H1 (cell line): ENCODE data around the gene GALNT1. TPM values are rescaled to one million over a fixed set of nuclear protein-coding genes. Genes with fewer than 3 reads are reported as not detected.

Experiments used
- RAD21 ChIP-seq, 2 experiments: IDR thresholded peaks in 1 of 2; conservative IDR thresholded peaks in 1 of 2; 2 replicates each; pipeline ENCODE4 v1.6.1; 2011; ENCODE audit warnings: low read depth in 2 of 2, low read length in 2 of 2, improper control_type of control experiment in 1 of 2, inconsistent platforms in 1 of 2, mild to moderate bottlenecking in 1 of 2, moderate library complexity in 1 of 2
- polyA plus RNA-seq, 7 experiments: library from polyadenylated mRNA; depleted of rRNA in 3 of 7; stranded (reverse) in 5 of 7; unstranded in 2 of 7; fragments of >200 nt in 5 of 7; fragments of 200-250 nt in 2 of 7; gene quantifications; 1 replicate in 5 of 7; 2 replicates in 1 of 7; 4 replicates in 1 of 7; pipeline versions ENCODE4 v1.2.1 to v1.2.3, GENCODE V29; 2011 to 2013; ENCODE audit warnings: missing spikeins in 2 of 7, mixed read lengths in 2 of 7
- total RNA-seq: library from RNA; stranded (reverse); fragmentation: NEBNext Ultra II Directional; extraction: Animal tissue kit (Norgen Biotek cat#: 25700); gene quantifications from 2 replicates; pipeline ENCODE4 v1.2.1, GENCODE V29; 2021
- TF ChIP-seq, protein P1 (sequence below): IDR thresholded peaks from 2 replicates; pipeline ENCODE4 v1.6.1; 2011; ENCODE audit warnings: low read length, improper control_type of control experiment

Gene GALNT1
- total and polyA plus RNA-seq, 2 of the 8 experiments (the other 6 are each of a cell fraction or from before 2014, with no cell fraction given) = 22.4 to 101 TPM

GRCh38 chr18:35578481-35578880, 3.1 kb upstream of the GALNT1 start (continued):
- no peak for TF ChIP-seq RAD21 (IDR thresholded peaks at IDR 0.05 in 1 of 2, conservative IDR thresholded peaks at IDR 0.05 in 1 of 2; ENCODE audit: low read depth in 2 of 2, low read length in 2 of 2)
- TF ChIP-seq, protein P1, sequence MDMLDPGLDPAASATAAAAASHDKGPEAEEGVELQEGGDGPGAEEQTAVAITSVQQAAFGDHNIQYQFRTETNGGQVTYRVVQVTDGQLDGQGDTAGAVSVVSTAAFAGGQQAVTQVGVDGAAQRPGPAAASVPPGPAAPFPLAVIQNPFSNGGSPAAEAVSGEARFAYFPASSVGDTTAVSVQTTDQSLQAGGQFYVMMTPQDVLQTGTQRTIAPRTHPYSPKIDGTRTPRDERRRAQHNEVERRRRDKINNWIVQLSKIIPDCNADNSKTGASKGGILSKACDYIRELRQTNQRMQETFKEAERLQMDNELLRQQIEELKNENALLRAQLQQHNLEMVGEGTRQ = no peak
